Endothelial cell of umbilical vein (primary cell): ENCODE data around the gene TTYH3. TPM values are rescaled to one million over a fixed set of nuclear protein-coding genes. Genes with fewer than 3 reads are reported as not detected.
A peak's percentile ranks its signal among the peaks of the same experiment; 100 is the strongest.

Experiments
- BruUV-seq: library from RNA; stranded (reverse); fragments of 400-500 nt; replicated peaks from 2 replicates; lab custom pipeline; 2021; lab: Mats Ljungman, UMichigan
- CTCF ChIA-PET: fragments of 300-600, 350-600 bp; sonication (Branson Sonifier 250); formaldehyde crosslinking; loops from one replicate; lab custom pipeline; 2021; ENCODE audit warnings: antibody characterized with exemption, inconsistent platforms; lab: Charles Lee
- POLR2A ChIA-PET: fragments of 300-600, 350-600 bp; sonication (Branson Sonifier 250); formaldehyde crosslinking; loops from one replicate; lab custom pipeline; 2021; ENCODE audit warnings: antibody characterized with exemption, inconsistent platforms; lab: Charles Lee
- DNase-seq: peaks from one replicate; pipeline ENCODE4 v3.0.0-alpha.2; 2011; ENCODE audit warnings: low read depth, low spot score
- FAIRE-seq: peaks from 2 replicates; lab custom pipeline; 2011; peaks lifted over from hg19 to GRCh38; lab: Jason Lieb, UNC
- H2AFZ ChIP-seq: 2 replicates; pipeline ENCODE4 v1.6.0; 2012; ENCODE audit warnings: low read depth, low read length, control low read depth, inconsistent platforms
- H3K27ac ChIP-seq: 2 replicates; pipeline ENCODE4 v1.5.1; 2011; ENCODE audit warnings: low read depth, mild to moderate bottlenecking, control low read depth, low read length, moderate library complexity; ENCODE audit not compliant: insufficient read depth
- H3K27me3 ChIP-seq, 2 experiments: 2 replicates each; pipeline versions ENCODE4 v1.6.0 to v1.6.1; 2011; ENCODE audit warnings: low read length in 2 of 2, mixed read lengths in 1 of 2; ENCODE audit not compliant: control insufficient read depth in 2 of 2, insufficient read depth in 2 of 2
- H3K36me3 ChIP-seq, 2 experiments: 2 replicates in 1 of 2; 3 replicates in 1 of 2; pipeline ENCODE4 v1.5.1; 2011; ENCODE audit warnings: low read length in 2 of 2, mild to moderate bottlenecking in 1 of 2, moderate library complexity in 1 of 2; ENCODE audit not compliant: control insufficient read depth in 2 of 2, insufficient read depth in 2 of 2; ENCODE audit errors: extremely low read depth in 1 of 2
- H3K4me1 ChIP-seq: 3 replicates; pipeline ENCODE4 v1.5.1; 2011; ENCODE audit warnings: mild to moderate bottlenecking, low read length; ENCODE audit not compliant: control insufficient read depth, insufficient read depth; ENCODE audit errors: extremely low read depth
- H3K4me2 ChIP-seq: 2 replicates; pipeline ENCODE4 v1.6.1; 2011; ENCODE audit warnings: low read length, control low read depth, mixed read lengths; ENCODE audit not compliant: insufficient read depth
- H3K4me3 ChIP-seq, 3 experiments: fragments of 200-600 bp in 1 of 3; sonication (generic), shearing (Covaris generic) in 1 of 3; replicated peaks in 1 of 3; 2 replicates each; pipeline ENCODE4 v1.5.1; 2011 to 2016; ENCODE audit warnings: control low read depth in 3 of 3, low read length in 3 of 3, mild to moderate bottlenecking in 2 of 3, inconsistent platforms in 1 of 3, low read depth in 1 of 3, moderate library complexity in 1 of 3; ENCODE audit not compliant: insufficient read depth in 1 of 3
- H3K79me2 ChIP-seq: 2 replicates; pipeline ENCODE4 v1.6.0; 2012; ENCODE audit warnings: low read length, inconsistent platforms; ENCODE audit not compliant: control insufficient read depth, insufficient read depth
- H3K9ac ChIP-seq: replicated peaks from 2 replicates; pipeline ENCODE3; 2011; ENCODE audit warnings: low read length, control low read depth; ENCODE audit not compliant: insufficient read depth; ENCODE audit errors: extremely low read depth
- H3K9me1 ChIP-seq: replicated peaks from 3 replicates; pipeline ENCODE4 v1.6.0; 2011; ENCODE audit warnings: mild to moderate bottlenecking, low read length; ENCODE audit not compliant: control insufficient read depth, insufficient read depth; ENCODE audit errors: extremely low read depth
- H3K9me3 ChIP-seq: replicated peaks from 2 replicates; pipeline ENCODE4 v1.5.1; 2012; ENCODE audit warnings: low read length, inconsistent platforms; ENCODE audit not compliant: control insufficient read depth, insufficient read depth
- H4K20me1 ChIP-seq: replicated peaks from 2 replicates; pipeline ENCODE3; 2011; ENCODE audit warnings: mild to moderate bottlenecking, low read length; ENCODE audit not compliant: control insufficient read depth, insufficient read depth; ENCODE audit errors: extremely low read depth
- EZH2 ChIP-seq: IDR thresholded peaks from 2 replicates; pipeline ENCODE4 v1.6.1; 2012; ENCODE audit warnings: borderline replicate concordance, low read depth, mild to moderate bottlenecking, moderate library complexity, low read length, inconsistent platforms; ENCODE audit not compliant: severe bottlenecking
- FOS ChIP-seq: IDR thresholded peaks from 2 replicates; pipeline ENCODE4 v1.6.1; 2011; ENCODE audit warnings: mild to moderate bottlenecking, low read length, moderate library complexity, borderline replicate concordance; ENCODE audit not compliant: insufficient read depth
- GATA2 ChIP-seq: IDR thresholded peaks from 2 replicates; pipeline ENCODE4 v1.7.0; 2011; ENCODE audit warnings: low read depth, mild to moderate bottlenecking, moderate library complexity, mixed read lengths, low read length; ENCODE audit not compliant: insufficient read length, insufficient read depth
- JUN ChIP-seq: IDR thresholded peaks from 2 replicates; pipeline ENCODE4 v1.6.1; 2011; ENCODE audit warnings: borderline replicate concordance, low read depth; ENCODE audit not compliant: insufficient read length, insufficient read depth
- MYC ChIP-seq: IDR thresholded peaks from one replicate; pipeline ENCODE4 v1.6.1; 2011; ENCODE audit warnings: mild to moderate bottlenecking, low read depth, low read length
- POLR2A ChIP-seq: IDR thresholded peaks from 2 replicates; pipeline ENCODE4 v1.6.1; 2012; ENCODE audit warnings: low read depth, mild to moderate bottlenecking, control low read depth, low read length
- POLR2AphosphoS5 ChIP-seq: IDR thresholded peaks from 2 replicates; pipeline ENCODE4 v1.6.1; 2012; ENCODE audit warnings: low read depth, mild to moderate bottlenecking, control low read depth, low read length, moderate library complexity; ENCODE audit not compliant: insufficient read depth
- dilution Hi-C: fragments of 300-500 bp; cut with MboI; formaldehyde crosslinking; loops from one replicate; pipeline ENCODE4 v1.15.0; 2019; ENCODE audit warnings: low sequenced_read_pairs; ENCODE audit not compliant: extremely low pct_ligation_motif_present
- intact Hi-C: fragments of 100-400 bp; cut with micrococcal nuclease; formaldehyde crosslinking; loops from one replicate; pipeline ENCODE4 v1.10.0; 2022
- polyA plus RNA-seq, 4 experiments: library from polyadenylated mRNA; depleted of rRNA in 3 of 4; stranded (reverse) in 3 of 4; unstranded in 1 of 4; fragments of >200 nt; gene quantifications; 2 replicates each; pipeline versions ENCODE4 v1.2.1 to v1.2.3, GENCODE V29; 2011 to 2012; ENCODE audit warnings: missing spikeins in 1 of 4
- total RNA-seq: library from RNA; stranded (reverse); gene quantifications from 2 replicates; pipeline ENCODE4 v1.2.3, GENCODE V29; 2021
- TF ChIP-seq, protein P1 (sequence below), 2 donors: IDR thresholded peaks; 1 replicate in 1 of 2; 2 replicates in 1 of 2; pipeline ENCODE4 v1.5.1; 2011; ENCODE audit warnings: low read length in 2 of 2, mild to moderate bottlenecking in 2 of 2, moderate library complexity in 2 of 2, control low read depth in 1 of 2, inconsistent platforms in 1 of 2, low read depth in 1 of 2; ENCODE audit not compliant: insufficient read depth in 1 of 2; ENCODE audit errors: extremely low read depth in 1 of 2
- TF ChIP-seq, protein P2 (sequence below): IDR thresholded peaks from 2 replicates; pipeline ENCODE4 v1.6.1; 2011; ENCODE audit not compliant: insufficient read depth, insufficient read length

Gene TTYH3
- total and polyA plus RNA-seq, 2 donors (not counting 3 experiments of a cell fraction or from before 2014, with no cell fraction given) = 143 to 280 TPM

- Histone ChIP-seq H3K4me2 (no peak overlapping the region), H3K36me3 (no peaks in the 10 kb centered on the region), H3K79me2 (no peaks in the 10 kb centered on the region), H3K9ac (no peak overlapping the region), H2AFZ (no peak overlapping the region), H3K4me1 (peaks cover 14% of the 10 kb centered on the region), H3K9me1 (no peaks in the 10 kb centered on the region), H3K4me3 (no peak overlapping the region), H4K20me1 (no peaks in the 10 kb centered on the region), H3K9me3 (no peaks in the 10 kb centered on the region), H3K27me3 (no peaks in the 10 kb centered on the region), H3K27ac (no peak overlapping the region)
- TF ChIP-seq, protein P1, sequence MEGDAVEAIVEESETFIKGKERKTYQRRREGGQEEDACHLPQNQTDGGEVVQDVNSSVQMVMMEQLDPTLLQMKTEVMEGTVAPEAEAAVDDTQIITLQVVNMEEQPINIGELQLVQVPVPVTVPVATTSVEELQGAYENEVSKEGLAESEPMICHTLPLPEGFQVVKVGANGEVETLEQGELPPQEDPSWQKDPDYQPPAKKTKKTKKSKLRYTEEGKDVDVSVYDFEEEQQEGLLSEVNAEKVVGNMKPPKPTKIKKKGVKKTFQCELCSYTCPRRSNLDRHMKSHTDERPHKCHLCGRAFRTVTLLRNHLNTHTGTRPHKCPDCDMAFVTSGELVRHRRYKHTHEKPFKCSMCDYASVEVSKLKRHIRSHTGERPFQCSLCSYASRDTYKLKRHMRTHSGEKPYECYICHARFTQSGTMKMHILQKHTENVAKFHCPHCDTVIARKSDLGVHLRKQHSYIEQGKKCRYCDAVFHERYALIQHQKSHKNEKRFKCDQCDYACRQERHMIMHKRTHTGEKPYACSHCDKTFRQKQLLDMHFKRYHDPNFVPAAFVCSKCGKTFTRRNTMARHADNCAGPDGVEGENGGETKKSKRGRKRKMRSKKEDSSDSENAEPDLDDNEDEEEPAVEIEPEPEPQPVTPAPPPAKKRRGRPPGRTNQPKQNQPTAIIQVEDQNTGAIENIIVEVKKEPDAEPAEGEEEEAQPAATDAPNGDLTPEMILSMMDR (IDR thresholded peaks at IDR 0.05; ENCODE audit: extremely low read depth in 1 of 2, insufficient read depth in 1 of 2, low read depth in 1 of 2, low read length in 2 of 2) = no peak
- TF ChIP-seq GATA2 (no peak), FOS (no peak), MYC (no peak), POLR2AphosphoS5 (no peak), JUN (no peak), POLR2A (no peak), EZH2 (no peak)
- TF ChIP-seq, protein P2, sequence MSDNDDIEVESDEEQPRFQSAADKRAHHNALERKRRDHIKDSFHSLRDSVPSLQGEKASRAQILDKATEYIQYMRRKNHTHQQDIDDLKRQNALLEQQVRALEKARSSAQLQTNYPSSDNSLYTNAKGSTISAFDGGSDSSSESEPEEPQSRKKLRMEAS = no peak
- POLR2A ChIA-PET = interaction anchor here (0.6 to 1.1 kb wide), 2 partner anchors 11 to 53 kb away, joined by 3 to 5 read pairs; partner anchors contain the start of gene TTYH3
- no TSS peak for BruUV-seq
- DNase-seq (peak; percentile 49), FAIRE-seq (no peak)
- CTCF ChIA-PET = interaction anchor here (0.7 to 2.3 kb wide), 6 partner anchors 9 to 60 kb away, joined by 3 to 25 read pairs (median 3); no protein-coding TSS in a partner anchor
- intact Hi-C loops = no loop called here
- dilution Hi-C loops = no loop called here
These were observed 10.5 kb upstream of the TTYH3 start for GRCh38 chr7:2621061-2621828.
